ENCODE data around the gene CHRNB2. TPM values are rescaled to one million over a fixed set of nuclear protein-coding genes. Genes with fewer than 3 reads are reported as not detected.

Gene CHRNB2
- total and polyA plus RNA-seq, 9 of the 15 experiments (the other 6 are each of a cell fraction or from before 2014, with no cell fraction given) = 0.01 TPM; not detected in 8

DNA sequence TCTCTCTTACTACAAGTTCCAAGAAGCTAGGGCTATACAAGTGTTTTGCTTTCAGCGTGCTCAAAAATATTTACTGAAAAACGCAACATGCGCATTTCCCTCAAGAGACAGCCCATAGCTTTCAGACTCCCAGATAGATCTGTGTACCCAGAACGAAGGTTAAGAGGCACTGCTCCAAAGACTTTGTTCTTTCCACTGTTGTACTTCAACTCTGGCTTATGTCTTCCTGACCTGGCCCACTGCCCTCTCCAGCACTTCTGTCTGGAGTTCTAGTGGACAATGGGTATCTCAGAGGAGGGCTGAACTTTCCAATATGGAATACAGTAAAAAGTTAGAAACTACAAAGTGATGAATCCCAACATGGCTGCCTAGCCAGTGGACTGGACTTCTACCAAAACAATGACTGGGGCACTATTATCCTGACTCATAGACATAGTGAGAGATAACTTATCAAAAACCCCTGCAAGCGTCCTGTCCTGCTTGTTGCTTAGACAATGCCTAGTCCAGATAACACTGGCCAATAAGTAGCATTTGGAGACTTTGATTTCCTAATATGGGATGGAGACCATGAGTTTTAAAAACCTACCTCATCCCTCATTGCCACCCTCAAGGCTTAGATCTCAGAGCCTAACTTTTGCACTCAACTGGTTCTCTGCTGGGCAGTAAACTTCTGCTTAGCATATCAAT is 49.2 kb downstream of the CHRNB2 start (continued):
- TF ChIP-seq ZNF551 (CRISPR knock-in tag; IDR thresholded peaks at IDR 0.05) (no peak), MYC (IDR thresholded peaks at IDR 0.05; ENCODE audit: low read depth, low read length) (no peak), MYC (CRISPR knock-in tag; IDR thresholded peaks at IDR 0.05; ENCODE audit: borderline replicate concordance, low read depth) (no peak), BMI1 (IDR thresholded peaks at IDR 0.05; ENCODE audit: low read length) (no peak), TBP (optimal IDR thresholded peaks at IDR 0.05; ENCODE audit: low read depth, low read length) (no peak), RFX5 (IDR thresholded peaks at IDR 0.05; ENCODE audit: low read depth, low read length) (no peak), TAF9B (IDR thresholded peaks at IDR 0.05; ENCODE audit: partially characterized antibody) (no peak), ZFPM2 (CRISPR knock-in tag; IDR thresholded peaks at IDR 0.05) (no peak), GABPB1 (CRISPR knock-in tag; IDR thresholded peaks at IDR 0.05) (no peak), LCOR (CRISPR knock-in tag; IDR thresholded peaks at IDR 0.05) (no peak; the same call in 1 of the 2 replicates), CHD1 (IDR thresholded peaks at IDR 0.05; ENCODE audit: low read length) (no peak), UBTF (IDR thresholded peaks at IDR 0.05; ENCODE audit: borderline replicate concordance in 1 of 2, low read depth in 2 of 2, low read length in 2 of 2) (no peak), MAFF (IDR thresholded peaks at IDR 0.05; ENCODE audit: low read length) (peak; percentile 38; the same call in 1 of the 2 replicates), POLR2H (tag; IDR thresholded peaks at IDR 0.05; ENCODE audit: low read depth) (no peak), HDAC6 (IDR thresholded peaks at IDR 0.05; ENCODE audit: low read depth, low read length) (no peak), BRD4 (IDR thresholded peaks at IDR 0.05) (no peak), MAX (CRISPR knock-in tag; IDR thresholded peaks at IDR 0.05) (no peak), ATF7 (IDR thresholded peaks at IDR 0.05) (peak; percentile 57), E2F5 (CRISPR knock-in tag; IDR thresholded peaks at IDR 0.05) (no peak), TBL1XR1 (IDR thresholded peaks at IDR 0.05; ENCODE audit: low read length in 2 of 2) (0 out of 4 replicates have a peak, but pooled peaks of 1 of the 2 experiments have one; percentile 42), XRCC4 (IDR thresholded peaks at IDR 0.05; ENCODE audit: extremely low read depth, insufficient read depth, insufficient read length) (no peak)
- TF ChIP-seq, protein P1, sequence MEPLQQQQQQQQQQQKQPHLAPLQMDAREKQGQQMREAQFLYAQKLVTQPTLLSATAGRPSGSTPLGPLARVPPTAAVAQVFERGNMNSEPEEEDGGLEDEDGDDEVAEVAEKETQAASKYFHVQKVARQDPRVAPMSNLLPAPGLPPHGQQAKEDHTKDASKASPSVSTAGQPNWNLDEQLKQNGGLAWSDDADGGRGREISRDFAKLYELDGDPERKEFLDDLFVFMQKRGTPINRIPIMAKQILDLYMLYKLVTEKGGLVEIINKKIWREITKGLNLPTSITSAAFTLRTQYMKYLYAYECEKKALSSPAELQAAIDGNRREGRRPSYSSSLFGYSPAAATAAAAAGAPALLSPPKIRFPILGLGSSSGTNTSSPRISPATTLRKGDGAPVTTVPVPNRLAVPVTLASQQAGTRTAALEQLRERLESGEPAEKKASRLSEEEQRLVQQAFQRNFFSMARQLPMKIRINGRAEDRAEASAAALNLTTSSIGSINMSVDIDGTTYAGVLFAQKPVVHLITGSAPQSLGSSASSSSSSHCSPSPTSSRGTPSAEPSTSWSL (CRISPR knock-in tag; IDR thresholded peaks at IDR 0.05; ENCODE audit: borderline replicate concordance) = no peak
- TF ChIP-seq, protein P2, sequence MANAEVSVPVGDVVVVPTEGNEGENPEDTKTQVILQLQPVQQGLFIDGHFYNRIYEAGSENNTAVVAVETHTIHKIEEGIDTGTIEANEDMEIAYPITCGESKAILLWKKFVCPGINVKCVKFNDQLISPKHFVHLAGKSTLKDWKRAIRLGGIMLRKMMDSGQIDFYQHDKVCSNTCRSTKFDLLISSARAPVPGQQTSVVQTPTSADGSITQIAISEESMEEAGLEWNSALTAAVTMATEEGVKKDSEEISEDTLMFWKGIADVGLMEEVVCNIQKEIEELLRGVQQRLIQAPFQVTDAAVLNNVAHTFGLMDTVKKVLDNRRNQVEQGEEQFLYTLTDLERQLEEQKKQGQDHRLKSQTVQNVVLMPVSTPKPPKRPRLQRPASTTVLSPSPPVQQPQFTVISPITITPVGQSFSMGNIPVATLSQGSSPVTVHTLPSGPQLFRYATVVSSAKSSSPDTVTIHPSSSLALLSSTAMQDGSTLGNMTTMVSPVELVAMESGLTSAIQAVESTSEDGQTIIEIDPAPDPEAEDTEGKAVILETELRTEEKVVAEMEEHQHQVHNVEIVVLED (CRISPR knock-in tag; IDR thresholded peaks at IDR 0.05) = no peak
